Type B pancreatic cell (in vitro differentiated cells): Measurements from ENCODE around the gene C3orf20. TPM values are rescaled to one million over a fixed set of nuclear protein-coding genes. Genes with fewer than 3 reads are reported as not detected.

ENCODE experiments used
- DNase-seq: peaks from one replicate; pipeline ENCODE4 v3.0.0; 2021; ENCODE audit warnings: mixed read lengths; ENCODE audit not compliant: unreplicated experiment; ENCODE audit errors: extremely low spot score
- H3K27ac Mint-ChIP-seq: 2 replicates; pipeline ENCODE4 v1.8.0; 2021; ENCODE audit warnings: mild to moderate bottlenecking, mixed read lengths
- H3K27me3 Mint-ChIP-seq: 2 replicates; pipeline ENCODE4 v1.8.0; 2021; ENCODE audit warnings: mixed read lengths
- H3K36me3 Mint-ChIP-seq: 2 replicates; pipeline ENCODE4 v1.8.0; 2021; ENCODE audit warnings: mixed read lengths
- H3K4me1 Mint-ChIP-seq: one replicate; pipeline ENCODE4 v1.8.0; 2021; ENCODE audit warnings: mixed read lengths; ENCODE audit not compliant: unreplicated experiment
- H3K4me3 Mint-ChIP-seq: 2 replicates; pipeline ENCODE4 v1.8.0; 2021; ENCODE audit warnings: mild to moderate bottlenecking, mixed read lengths
- H3K9me3 Mint-ChIP-seq: 2 replicates; pipeline ENCODE4 v1.8.0; 2021; ENCODE audit warnings: mixed read lengths
- CTCF ChIP-seq: fragments of 200-600 bp; sonication (generic); conservative IDR thresholded peaks from 2 replicates; pipeline ENCODE4 v1.5.0; 2021; ENCODE audit warnings: antibody characterized with exemption, mild to moderate bottlenecking
- total RNA-seq: library from RNA; stranded (reverse); gene quantifications from 2 replicates; pipeline ENCODE4 v1.2.1, GENCODE V29; 2021; ENCODE audit warnings: low replicate concordance

C3orf20 gene
- total RNA-seq, 1 donor from 2014 or later = 0.24 TPM

DNA sequence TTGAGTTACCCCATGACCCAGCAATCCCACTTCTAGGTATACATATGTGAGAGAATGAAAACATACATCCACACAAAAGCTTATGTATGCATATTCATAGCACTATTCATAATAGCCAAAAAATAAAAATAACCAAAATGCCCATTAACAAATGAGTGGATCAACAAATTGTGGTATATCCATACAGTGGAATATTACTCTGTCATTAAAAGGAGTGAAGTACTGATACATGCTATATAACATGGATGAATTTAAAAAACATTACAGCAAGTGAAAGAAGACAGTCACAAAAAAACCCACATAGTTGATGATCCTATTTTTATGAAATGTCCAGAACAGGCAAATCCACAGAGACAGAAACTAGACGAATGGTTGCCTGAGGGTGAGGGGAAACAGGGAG is 5.2 kb downstream of the C3orf20 start:
- Mint-ChIP-seq H3K4me3 (no peak overlapping the region), H3K4me1 (peaks cover 11% of the 10 kb centered on the region), H3K36me3 (no peaks in the 10 kb centered on the region), H3K27ac (no peak overlapping the region), H3K27me3 (peaks cover 8% of the 10 kb centered on the region), H3K9me3 (peaks cover 6% of the 10 kb centered on the region)
- no peak for DNase-seq
- no peak for TF ChIP-seq CTCF

DNA sequence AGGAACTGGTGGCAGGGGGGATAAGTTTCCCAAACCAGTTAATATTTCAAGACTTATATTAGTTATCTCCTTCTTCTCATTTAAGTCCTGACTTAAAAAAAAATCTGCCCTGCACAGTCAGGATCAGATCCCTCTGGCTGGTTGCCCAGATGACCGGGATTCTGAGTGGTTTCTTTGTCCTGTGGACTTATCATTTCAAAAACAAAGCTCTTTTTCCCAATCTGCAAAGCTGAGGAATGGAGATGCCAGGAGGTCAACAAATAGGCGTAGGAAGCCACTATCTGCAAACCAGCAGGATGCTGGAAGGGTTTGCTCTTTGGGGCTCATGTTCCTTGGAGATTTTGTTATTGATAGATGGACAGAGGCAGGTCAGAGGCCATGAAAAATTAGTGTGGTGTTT is 5.8 kb downstream of the C3orf20 start:
- no peak overlapping the region for H3K27ac Mint-ChIP-seq
- H3K4me3 Mint-ChIP-seq = no peak overlapping the region
- peaks cover 11% of the 10 kb centered on the region for H3K4me1 Mint-ChIP-seq
- no peak for DNase-seq
- H3K27me3 Mint-ChIP-seq = peaks cover 8% of the 10 kb centered on the region
- TF ChIP-seq CTCF = no peak
- H3K9me3 Mint-ChIP-seq = peaks cover 6% of the 10 kb centered on the region
- H3K36me3 Mint-ChIP-seq = no peaks in the 10 kb centered on the region

DNA sequence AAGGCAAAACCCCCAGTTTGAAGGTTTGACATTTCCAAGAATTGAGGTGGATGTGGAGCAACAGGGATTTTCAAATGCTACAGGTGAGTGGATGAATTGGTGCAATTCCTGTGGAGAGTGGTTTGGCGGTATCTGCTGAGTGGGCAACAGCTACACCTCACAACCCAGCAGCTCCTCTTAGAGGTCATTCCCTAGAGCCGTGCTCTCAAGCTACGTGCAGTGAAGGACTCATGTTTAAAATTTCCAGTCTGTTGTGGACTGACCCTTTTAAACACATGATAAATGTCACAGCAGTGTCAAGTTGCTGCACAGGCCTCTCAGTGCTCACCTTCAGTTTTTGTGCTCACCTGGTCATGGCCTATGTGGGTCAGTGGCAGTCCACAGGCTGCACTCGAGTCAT is 9.5 kb downstream of the C3orf20 start:
- peaks cover 25% of the 10 kb centered on the region for H3K27me3 Mint-ChIP-seq
- TF ChIP-seq CTCF = no peak
- H3K36me3 Mint-ChIP-seq = no peaks in the 10 kb centered on the region
- H3K4me3 Mint-ChIP-seq = no peak overlapping the region
- no peak overlapping the region for H3K27ac Mint-ChIP-seq
- H3K4me1 Mint-ChIP-seq = peaks cover 4% of the 10 kb centered on the region
- peaks cover 6% of the 10 kb centered on the region for H3K9me3 Mint-ChIP-seq
- no peak for DNase-seq

DNA sequence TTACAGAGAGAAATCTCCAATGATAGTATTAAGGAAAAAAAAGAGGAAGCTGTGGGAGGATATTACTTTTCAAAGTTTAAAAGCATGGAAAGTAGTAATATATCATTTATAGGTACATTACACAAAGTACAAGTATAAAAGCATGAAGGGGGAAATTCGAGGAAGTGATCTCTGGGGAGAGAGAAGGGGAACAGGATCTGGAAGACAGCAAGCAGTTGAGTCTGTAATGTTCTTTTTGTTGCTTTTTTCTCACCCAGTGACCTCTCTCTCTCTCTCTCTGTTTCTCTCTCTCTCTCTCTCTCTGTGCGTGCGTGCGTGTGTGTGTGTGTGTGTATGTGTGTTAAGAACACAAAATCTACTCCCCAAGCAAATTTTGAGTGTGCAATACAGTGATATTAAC is 10.2 kb downstream of the C3orf20 start:
- Mint-ChIP-seq H3K27ac (no peak overlapping the region), H3K9me3 (peaks cover 6% of the 10 kb centered on the region), H3K27me3 (peaks cover 28% of the 10 kb centered on the region), H3K4me1 (peaks cover 4% of the 10 kb centered on the region), H3K36me3 (no peaks in the 10 kb centered on the region), H3K4me3 (no peak overlapping the region)
- no peak for DNase-seq
- TF ChIP-seq CTCF = no peak

- H3K9me3 Mint-ChIP-seq = no peaks in the 10 kb centered on the region
- no peak for DNase-seq
- H3K27me3 Mint-ChIP-seq = peaks cover 22% of the 10 kb centered on the region
- no peaks in the 10 kb centered on the region for H3K4me1 Mint-ChIP-seq
- H3K27ac Mint-ChIP-seq = no peak overlapping the region
- no peak overlapping the region for H3K4me3 Mint-ChIP-seq
- TF ChIP-seq CTCF = no peak
- H3K36me3 Mint-ChIP-seq = no peaks in the 10 kb centered on the region
Observed at GRCh38 chr3:14687360-14687759, 12.4 kb downstream of the C3orf20 start.

GRCh38 chr3:14688525-14688924 is 13.6 kb downstream of the C3orf20 start:
- H3K36me3 Mint-ChIP-seq = no peaks in the 10 kb centered on the region
- peaks cover 25% of the 10 kb centered on the region for H3K27me3 Mint-ChIP-seq
- TF ChIP-seq CTCF = no peak
- H3K4me1 Mint-ChIP-seq = no peaks in the 10 kb centered on the region
- no peak overlapping the region for H3K4me3 Mint-ChIP-seq
- H3K9me3 Mint-ChIP-seq = no peaks in the 10 kb centered on the region
- no peak overlapping the region for H3K27ac Mint-ChIP-seq
- no peak for DNase-seq
